OCI-LY3 (cell line): ENCODE measurements around the gene PPP1R1B.

Experiments used
- EZH2phosphoT487 ChIP-seq: fragments of 200-600 bp; shearing (Covaris generic); IDR thresholded peaks from 2 replicates; pipeline ENCODE4 v1.6.1; 2018; ENCODE audit warnings: antibody characterized with exemption, mixed run types, low read depth
- TF ChIP-seq, protein P1 (sequence below): fragments of 200-600, 300-600 bp; sonication (generic); IDR thresholded peaks from 2 replicates; pipeline ENCODE4 v1.5.1; 2014; ENCODE audit warnings: antibody characterized with exemption, low read length, low read depth

DNA sequence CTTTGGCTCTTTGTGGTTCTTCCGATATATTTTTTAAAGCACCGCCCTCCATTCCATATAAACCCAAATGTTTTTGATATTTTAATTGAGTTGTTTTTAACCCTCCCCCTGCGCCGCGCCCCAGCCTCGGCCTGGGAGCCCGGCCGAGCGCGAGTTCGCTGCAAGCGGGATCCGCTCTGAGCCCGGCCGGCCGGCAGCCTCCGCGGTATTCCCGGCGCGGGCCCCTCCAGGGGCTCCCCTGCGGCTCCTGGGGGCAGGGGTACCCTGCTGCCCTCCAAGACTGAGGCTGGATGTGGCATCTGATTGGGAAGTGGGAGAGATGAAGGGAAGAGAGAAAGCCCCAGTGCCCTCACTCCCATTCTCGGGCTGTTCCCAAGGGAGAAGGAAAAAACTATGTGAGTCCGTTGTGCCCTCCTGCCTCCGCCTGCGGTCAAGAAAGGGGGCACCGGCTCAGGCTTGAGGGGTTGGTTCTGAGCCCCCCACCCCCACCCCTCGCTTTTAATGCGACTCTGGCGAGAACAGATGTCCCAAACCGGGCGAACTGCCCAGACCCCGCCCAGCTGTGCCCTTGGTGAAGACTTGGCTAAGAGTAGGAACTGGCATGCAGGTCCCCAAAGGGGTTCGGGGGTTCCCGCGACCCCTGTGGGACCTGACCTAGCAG lies 27.6 kb upstream of the PPP1R1B start:
- TF ChIP-seq, protein P1, sequence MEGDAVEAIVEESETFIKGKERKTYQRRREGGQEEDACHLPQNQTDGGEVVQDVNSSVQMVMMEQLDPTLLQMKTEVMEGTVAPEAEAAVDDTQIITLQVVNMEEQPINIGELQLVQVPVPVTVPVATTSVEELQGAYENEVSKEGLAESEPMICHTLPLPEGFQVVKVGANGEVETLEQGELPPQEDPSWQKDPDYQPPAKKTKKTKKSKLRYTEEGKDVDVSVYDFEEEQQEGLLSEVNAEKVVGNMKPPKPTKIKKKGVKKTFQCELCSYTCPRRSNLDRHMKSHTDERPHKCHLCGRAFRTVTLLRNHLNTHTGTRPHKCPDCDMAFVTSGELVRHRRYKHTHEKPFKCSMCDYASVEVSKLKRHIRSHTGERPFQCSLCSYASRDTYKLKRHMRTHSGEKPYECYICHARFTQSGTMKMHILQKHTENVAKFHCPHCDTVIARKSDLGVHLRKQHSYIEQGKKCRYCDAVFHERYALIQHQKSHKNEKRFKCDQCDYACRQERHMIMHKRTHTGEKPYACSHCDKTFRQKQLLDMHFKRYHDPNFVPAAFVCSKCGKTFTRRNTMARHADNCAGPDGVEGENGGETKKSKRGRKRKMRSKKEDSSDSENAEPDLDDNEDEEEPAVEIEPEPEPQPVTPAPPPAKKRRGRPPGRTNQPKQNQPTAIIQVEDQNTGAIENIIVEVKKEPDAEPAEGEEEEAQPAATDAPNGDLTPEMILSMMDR: no peak
- no peak for TF ChIP-seq EZH2phosphoT487
